A673 (cell line): ENCODE results near the gene RBP4.

Experiments used
- CTCF ChIP-seq: fragments of 300-800, 200-600 bp; sonication (generic); conservative IDR thresholded peaks from 2 replicates; pipeline ENCODE4 v1.5.1; 2017; ENCODE audit warnings: low read depth, mild to moderate bottlenecking, antibody characterized with exemption, low read length, moderate library complexity, mixed read lengths
- EZH2 ChIP-seq: fragments of 200-600 bp; sonication (generic); IDR thresholded peaks from 2 replicates; pipeline ENCODE4 v1.6.1; 2017; ENCODE audit warnings: borderline replicate concordance, low read depth, mild to moderate bottlenecking, mixed read lengths, antibody characterized with exemption, low read length; ENCODE audit not compliant: poor library complexity, severe bottlenecking

- TF ChIP-seq CTCF (no peak), EZH2 (no peak)
These were observed 11.3 kb upstream of the RBP4 start, which contains the start of gene PDE6C for GRCh38 chr10:93612311-93612710.
